Measurements from ENCODE around the gene PPP2R3B.

Gene PPP2R3B

DNA sequence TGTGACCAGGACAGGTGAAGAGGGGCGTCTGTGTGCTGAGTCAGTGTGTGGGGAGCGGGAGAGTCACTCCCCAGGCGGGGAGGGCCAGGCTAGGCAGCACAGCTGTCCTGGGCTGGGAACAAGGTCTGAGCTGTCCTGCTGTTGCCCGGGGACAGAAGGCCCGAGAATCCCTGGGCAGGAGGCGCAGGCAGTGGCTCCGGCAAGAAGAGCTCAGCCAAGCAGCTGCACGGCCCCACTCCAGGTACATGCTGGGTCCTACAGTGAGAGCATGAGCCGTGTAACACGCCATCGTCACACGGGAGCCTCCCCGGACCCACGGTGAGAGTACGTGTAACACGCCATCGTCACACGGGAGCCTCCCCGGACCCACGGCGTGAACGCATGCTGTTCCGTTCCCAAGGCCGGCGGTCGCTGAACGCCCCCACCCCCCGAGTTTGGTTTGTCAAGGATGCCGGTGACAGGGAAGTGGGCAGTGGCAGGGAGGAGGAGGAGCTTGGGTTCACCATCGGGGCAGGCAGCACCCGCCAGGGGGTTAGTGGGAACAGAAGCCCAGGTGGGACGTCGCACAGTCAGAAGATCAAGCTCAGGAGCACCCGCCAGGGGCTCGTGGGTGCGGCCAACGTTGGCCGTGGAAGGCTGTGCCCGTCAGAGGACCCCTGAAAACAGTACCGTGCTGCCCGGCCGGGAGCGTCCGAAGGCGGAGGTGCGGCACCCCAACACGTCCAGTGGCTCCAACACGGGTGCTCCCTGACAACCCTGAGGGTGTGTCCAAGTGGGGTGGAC lies 15.6 kb downstream of the PPP2R3B start:
- DNase-seq (ENCODE audit: low spot score) = no peak

- DNase-seq (ENCODE audit: low spot score) = no peak
Observed at GRCh38 chrX:370244-370962, 16.3 kb downstream of the PPP2R3B start.

GRCh38 chrX:369563-370101 lies 17.1 kb downstream of the PPP2R3B start:
- DNase-seq (ENCODE audit: low spot score) = no peak

GRCh38 chrX:368811-369562 lies 17.7 kb downstream of the PPP2R3B start:
- DNase-seq (ENCODE audit: low spot score) = no peak

GRCh38 chrX:367866-368265 lies 18.8 kb downstream of the PPP2R3B start:
- DNase-seq (ENCODE audit: low spot score) = no peak

DNA sequence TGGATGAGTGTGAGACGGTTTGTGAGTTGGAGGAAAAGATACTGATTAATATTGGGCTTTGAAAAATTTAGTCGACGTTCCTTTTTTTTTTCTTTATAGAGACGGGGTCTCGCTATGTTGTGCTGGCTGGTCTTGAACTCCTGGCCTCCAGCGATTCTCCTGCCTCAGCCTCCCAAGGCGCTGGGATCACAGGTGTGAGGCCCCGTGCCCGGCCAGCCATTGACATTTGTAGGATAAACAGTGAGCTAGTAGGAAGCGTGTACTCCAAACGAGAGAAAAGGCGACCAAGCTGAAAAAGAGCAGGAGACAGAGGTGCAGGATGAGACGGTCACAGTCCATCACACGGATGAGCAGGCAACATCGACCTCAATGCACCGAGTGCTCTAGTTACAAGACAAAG lies 19.4 kb downstream of the PPP2R3B start:
- no peak for DNase-seq (ENCODE audit: low spot score)

DNA sequence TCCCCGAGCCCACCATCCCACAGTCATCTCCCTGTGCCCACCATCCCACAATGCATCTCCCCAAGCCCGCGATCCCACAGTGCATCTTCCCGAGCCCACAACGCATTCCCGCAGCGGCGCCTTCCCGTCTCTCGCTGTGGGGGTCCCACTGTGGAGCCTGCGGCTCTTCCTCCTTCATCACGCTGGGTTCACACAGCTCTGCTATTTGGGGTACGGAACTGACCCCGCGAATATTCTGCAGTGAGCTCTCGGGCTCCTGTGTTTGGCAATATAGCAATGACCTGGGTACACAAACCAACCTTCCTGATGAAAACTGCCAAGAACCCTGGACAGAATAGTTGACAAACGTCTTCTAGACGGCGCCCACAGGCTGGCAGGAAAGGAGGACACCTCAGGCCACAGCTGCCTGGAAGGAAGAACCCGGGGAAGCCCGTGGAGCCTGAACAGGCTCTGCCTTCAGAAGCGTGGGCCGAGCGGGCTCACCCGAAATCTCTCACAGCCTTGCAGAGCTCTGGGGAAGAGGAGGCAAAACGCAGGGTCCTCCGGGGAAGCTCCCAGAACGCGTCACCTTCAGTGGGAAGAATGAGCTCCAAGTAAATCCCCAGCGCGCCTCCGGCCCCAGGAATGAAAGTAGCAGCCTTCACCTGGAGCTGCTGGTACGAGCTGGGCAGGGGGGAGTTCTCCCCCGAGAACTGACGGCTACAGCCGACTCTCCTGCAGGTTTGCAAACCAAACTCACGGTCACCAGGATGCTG lies 22.9 kb downstream of the PPP2R3B start:
- DNase-seq (ENCODE audit: low spot score) = no peak

DNA sequence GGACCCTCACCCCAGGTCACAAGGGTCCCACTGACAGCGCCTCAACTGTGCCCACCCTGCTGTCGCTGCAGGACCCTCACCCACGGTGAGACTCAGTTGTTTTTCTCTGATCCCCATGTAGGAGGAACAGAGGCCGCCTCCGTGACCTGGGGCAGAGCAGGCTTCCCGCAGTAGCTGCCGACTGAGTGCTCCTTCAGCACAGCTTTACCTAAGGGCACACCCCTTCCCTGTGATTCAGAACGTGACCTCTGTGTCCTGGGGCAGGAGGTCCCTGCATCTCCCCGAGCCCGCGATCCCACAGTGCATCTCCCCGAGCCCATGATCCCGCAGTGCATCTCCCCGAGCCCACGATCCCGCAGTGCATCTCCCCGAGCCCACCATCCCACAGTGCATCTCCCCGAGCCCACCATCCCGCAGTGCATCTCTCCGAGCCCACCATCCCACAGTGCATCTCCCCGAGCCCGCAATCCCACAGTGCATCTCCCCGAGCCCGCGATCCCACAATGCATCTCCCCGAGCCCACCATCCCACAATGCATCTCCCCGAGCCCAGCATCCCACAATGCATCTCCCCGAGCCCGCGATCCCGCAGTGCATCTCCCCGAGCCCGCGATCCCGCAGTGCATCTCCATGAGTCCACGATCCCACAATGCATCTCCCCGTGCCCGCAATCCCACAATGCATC lies 23.6 kb downstream of the PPP2R3B start:
- no peak for DNase-seq (ENCODE audit: low spot score)

- no peak for DNase-seq (ENCODE audit: low spot score)
Observed at GRCh38 chrX:362351-362750, 24.4 kb downstream of the PPP2R3B start.

- no peak for DNase-seq (ENCODE audit: low spot score)
Observed at GRCh38 chrX:361231-362145, 25.2 kb downstream of the PPP2R3B start.

DNA sequence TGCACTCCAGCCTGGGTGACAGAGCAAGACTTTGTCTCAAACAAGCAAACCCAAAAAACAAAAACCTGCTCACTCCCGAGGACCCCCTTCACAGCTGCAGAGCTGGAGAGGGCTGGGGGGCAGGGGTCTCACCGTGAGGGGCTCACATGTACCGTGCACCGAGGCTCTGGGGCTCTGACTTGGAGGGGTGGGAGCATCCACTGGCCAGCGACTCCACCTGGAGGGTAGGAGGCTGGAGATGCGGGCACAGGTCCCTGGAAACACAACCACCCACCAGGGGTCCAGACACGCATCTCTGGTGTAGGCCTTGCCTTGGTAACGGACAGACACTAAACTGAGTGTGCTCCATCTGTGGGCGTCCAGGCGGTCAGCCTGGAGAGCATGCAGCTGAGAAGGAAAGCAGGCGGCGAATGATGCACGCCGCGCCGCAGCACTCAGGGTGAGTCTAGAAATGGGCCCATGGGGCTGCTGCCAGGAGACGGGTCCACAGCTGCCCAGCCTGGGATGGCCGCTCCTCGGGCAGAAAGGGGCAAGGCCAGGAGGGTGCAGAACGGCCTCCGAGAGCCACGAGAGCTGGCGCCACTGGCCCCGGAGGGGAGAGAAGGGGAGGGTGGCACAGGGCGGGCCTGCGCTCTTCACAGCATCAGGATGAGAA lies 26.1 kb downstream of the PPP2R3B start:
- DNase-seq (ENCODE audit: low spot score) = no peak

GRCh38 chrX:358651-359143 lies 28.0 kb downstream of the PPP2R3B start:
- DNase-seq (ENCODE audit: low spot score) = no peak

DNA sequence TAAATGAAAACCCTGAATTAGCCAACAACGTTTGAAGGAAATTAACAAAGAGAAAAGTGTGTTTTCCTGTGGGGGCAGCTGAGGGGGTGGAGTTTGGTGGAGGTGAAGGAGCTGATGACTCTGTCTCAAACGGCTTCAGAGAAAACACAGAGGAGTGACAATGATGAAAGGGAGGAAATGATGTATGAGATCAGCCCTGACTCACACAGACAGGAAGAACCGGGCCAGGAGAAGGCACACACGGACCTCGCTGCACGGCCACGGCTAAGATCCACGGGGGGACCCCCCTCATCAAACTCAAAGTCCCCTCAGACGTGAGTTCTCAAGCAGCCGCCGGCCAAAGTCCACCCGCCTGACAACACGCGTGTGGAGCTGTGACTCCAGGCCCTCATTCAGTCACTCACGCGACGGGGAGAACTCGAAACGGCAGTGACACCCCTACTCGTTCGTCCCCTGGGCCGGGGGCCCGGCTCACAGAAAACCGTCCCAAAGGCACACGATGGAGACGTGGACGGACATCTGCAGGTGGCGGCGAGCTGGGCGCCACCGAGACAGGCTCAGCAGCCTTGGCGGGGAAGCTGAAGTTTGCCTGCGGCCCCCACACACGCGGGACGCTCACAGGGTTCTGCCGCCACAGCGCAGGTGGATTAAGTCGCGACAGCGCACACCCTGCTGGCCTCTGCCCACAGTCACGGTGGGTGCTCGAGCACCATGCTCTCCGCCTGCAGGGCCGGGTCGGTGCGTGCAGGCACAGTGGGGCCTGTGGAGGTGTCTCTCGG lies 28.8 kb downstream of the PPP2R3B start:
- no peak for DNase-seq (ENCODE audit: low spot score)

DNA sequence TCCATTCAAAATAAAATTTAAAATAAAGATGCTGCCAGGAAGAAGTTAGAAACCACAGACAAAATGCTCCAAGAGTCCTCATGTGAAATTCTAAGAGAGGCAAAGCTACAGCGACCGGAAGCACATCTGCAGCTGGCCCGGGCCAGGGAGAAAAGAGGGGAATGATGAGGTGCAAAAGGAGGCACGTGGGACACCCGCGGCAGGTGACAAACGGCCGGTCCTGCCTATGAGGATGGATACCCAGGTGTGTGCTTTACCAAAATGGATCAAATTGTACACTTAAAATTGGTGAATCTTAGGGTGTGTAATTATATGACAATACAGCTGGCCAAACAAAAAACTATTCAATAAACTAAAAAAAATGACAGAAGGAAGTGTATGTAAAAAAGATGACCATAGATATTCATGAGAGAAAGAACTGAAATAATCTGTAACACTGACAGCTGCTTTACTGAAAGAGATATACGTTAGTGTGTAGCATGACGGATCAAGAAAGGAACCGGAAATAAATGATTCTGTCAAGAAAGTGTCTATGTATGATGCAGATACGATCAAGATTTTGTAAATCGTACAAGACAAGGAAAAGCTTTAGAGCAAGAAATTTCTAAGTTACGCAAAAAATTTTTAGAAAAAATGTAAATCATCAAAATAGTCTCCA lies 29.5 kb downstream of the PPP2R3B start:
- DNase-seq (ENCODE audit: low spot score) = no peak

GRCh38 chrX:356385-357034 lies 30.2 kb downstream of the PPP2R3B start:
- DNase-seq (ENCODE audit: low spot score) = no peak

- no peak for DNase-seq (ENCODE audit: low spot score)
Observed at GRCh38 chrX:355329-356050, 31.2 kb downstream of the PPP2R3B start.
